Measurements from ENCODE around the gene SRI.

GRCh38 chr7:88229302-88229995, 9.6 kb upstream of the SRI start:
- no peak for TF ChIP-seq CTCF (IDR thresholded peaks at IDR 0.05)
- TF ChIP-seq REST (IDR thresholded peaks at IDR 0.05; ENCODE audit: insufficient read depth in 1 of 2, low read depth in 2 of 2, low read length in 1 of 2), result no peak
- TF ChIP-seq POLR2AphosphoS5 (IDR thresholded peaks at IDR 0.05; ENCODE audit: low read depth, low read length), result no peak

Measured in Panc1 (cell line).